Fibroblast of skin of left quadriceps (primary cell): ENCODE measurements around the gene GRIN2B.

Experiments used
- DNase-seq, 2 experiments: peaks; one replicate each; pipeline ENCODE4 v3.0.0-alpha.2; 2013; ENCODE audit warnings: low read depth in 2 of 2

The GRIN2B gene

DNA sequence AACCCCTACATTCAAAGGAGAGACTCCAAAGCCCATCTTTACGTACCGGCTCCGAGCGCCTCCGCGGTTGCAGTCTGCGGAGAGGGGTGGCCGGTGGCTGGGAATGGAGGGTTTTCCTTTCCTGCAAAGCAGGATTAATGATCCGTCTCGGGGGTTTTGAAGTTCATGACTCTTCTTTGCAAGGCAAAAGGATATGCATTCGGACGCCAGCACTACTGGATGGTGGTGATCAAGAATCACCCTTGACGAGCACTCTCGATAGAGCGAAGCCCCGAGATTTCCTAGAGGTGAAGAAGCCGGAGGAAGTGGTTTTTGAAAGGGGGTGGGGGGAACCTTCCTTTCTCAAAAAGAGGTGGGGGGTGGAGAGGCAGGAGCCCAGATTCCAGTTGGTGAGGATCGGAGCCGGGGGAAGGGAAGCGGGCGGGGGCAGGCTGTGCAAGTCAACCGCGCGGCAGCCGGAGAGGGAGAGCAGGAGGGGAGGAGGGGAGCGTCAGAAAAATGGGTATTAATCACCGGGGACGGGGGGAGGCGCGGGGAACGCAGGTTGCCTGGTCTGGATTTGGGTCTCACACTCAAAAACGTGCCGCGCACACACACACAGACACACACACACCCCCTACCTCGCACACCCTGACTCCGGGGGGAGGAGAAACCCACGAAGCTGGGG lies at the start of gene GRIN2B:
Gene GRIN2B, minus strand, starts transcription at position 307 of the 667 bp plus-strand sequence. CDS start 115,394 bp downstream, outside the sequence.
- DNase-seq, result no peak

DNA sequence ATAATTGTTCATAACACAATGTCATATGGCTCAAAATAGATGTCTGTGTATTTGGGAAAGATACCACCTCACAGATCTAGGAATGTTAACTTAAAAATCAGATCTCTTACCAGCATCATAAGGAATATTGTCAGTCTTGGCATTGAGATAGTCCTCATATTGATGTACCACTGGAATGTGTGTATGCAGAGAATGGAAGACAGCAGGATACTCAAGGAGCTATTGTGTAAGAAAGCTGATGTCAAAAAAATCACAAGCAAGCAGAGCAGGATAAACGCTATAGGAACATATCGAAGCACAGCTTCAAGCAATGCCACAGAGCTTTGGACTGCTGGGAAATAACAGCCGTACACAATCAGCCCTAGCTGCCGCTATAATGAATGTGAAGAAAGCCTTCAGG lies 45.1 kb upstream of the GRIN2B start:
- no peak for DNase-seq

DNA sequence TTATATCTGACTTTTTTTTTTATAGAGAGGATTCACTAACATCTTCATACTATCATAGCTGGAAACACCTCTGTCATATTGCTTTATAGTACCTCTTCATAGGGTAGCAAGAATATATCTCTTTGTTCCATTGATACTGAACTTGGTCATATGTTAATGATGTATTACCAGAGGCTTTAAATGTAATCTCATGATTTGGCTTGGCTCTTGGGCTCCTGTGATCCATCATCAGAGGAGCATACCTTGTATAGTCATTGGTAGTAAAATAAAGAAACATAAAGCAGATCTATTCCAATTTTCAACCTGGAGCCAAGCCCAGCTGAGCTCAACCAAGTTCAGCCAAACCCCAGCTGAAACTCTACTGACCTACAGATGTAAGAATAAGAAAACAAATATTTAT lies 43.2 kb upstream of the GRIN2B start:
- no peak for DNase-seq

DNA sequence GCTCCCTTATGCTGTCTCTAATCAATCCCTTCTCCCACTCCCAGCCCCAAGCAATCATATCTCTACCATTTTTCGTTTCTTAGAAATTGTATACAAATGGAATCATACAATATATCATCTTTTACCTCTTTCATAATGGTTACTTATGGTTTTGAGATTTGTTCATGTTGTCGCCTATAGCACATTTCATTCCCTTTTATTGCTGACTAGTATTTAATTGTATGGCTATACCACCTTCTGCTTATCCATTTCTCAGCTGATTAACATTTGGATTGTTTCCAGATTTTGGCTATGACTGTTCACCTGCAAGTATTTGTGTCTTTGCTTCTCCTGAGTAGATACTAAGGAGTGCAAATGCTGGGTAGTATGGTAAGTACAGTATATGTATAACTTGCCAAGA lies 36.7 kb upstream of the GRIN2B start:
- no peak for DNase-seq

DNA sequence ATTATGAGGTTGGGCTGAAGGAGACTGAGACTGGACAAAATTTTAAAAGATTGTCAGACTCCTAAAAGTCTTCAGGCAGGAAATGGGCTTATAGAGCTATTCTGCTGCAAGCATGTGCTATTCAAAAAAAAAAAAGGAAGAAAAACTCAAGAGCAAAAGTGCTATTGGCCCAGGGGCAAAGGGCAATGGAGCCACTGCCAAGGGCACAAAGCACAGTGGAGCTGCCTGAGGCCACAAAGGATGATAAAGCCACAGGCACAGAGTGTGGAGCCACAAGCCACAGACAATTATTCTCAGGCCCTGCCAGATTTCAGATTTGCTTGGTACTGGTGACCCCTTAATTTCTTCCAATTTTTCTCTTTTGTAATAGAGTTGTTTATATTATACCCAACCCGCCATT lies 29.6 kb upstream of the GRIN2B start:
- DNase-seq, result no peak

DNA sequence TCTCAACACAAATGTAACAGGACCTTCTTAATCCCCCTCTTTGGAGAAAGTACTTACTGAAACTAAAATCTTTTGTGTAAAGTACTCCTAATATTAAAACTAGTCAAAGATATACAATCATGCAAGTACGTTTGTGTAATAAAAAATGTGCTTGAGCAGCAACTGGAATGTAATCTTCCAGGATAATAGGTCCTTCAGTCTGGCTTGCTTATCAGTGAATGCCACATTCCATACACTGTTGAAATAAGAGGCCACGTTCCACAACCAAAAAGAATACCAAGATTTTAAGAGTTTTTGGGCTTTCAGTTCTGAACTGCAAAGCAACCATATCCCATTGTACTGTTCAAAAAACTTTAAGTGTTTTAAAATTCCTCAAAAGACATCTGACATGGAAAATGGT lies 26.2 kb upstream of the GRIN2B start:
- no peak for DNase-seq

DNA sequence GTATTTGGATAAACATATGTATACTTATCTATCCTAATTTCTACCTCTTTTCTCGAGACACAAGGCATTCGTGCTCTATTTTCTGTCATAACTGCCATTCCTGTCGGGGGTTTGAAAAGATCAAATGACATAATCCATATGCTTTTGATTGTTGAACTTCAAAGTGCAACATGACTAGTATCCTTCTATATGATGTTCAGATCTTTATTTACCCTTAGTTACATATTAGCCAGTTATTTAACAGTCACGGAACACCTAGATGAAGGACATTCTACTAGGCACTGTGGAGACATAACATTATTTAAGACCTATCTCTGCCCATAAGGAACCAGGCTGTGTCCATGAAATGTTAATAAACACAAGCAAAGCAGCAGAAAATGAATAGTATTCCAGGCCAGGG lies 11.2 kb upstream of the GRIN2B start:
- DNase-seq, result no peak

DNA sequence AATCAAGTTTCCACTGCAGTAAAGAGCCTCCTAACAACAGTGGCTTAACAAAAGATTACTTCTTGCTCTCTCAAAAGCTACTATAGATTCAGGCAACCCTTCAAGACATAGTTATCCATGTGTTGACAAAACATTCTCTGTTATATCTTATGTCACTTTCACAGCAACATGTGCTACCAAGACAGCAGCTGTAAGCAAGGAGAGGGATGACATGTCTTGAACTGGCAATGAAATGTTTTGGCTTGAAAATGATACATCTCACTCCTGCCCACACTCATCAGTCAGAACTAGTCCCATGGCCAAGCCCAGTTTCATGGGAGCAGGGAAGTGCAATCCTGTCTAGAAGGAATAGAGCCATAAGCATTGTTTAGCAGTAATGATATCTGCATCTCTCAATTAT lies 10.7 kb upstream of the GRIN2B start:
- no peak for DNase-seq

DNA sequence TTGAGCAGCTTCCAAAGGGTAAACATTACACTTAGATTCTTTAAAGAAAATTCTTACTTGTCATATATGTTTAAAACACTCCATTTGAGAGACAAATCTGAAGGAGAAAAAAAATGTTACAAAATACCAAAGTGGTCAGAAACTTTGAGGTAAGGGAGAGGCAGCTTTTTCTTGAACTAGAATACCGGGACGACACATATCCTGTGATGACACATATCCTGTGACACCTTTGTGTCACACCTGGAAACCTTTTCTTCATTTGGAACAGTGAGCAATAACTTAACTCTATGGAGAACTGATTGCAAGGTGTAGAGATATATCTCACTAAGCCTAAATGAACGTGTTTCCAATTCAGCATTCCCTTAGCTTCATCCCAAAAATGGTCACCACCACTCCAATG lies 4.6 kb upstream of the GRIN2B start:
- no peak for DNase-seq

DNA sequence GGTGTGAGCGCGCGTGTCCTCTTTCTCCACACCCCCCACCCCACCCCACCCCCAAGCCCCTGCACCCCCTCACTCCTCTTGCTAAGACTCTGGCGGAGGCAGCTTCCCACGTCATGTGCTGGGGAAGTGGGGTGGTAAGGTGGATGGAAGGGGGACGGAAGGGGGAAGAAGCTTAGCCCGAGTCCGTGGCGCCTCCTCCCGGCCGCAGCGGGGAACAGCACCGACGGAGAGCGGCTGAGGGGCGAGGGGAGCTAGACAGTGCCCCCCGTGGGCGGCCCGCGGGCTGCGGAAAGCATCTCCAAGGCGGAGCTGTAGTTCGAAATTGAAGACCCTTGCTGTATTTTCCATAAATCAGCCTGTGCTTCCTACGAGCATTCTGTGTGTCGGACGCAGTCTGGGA lies 588 bp upstream of the GRIN2B start:
- DNase-seq, result no peak

DNA sequence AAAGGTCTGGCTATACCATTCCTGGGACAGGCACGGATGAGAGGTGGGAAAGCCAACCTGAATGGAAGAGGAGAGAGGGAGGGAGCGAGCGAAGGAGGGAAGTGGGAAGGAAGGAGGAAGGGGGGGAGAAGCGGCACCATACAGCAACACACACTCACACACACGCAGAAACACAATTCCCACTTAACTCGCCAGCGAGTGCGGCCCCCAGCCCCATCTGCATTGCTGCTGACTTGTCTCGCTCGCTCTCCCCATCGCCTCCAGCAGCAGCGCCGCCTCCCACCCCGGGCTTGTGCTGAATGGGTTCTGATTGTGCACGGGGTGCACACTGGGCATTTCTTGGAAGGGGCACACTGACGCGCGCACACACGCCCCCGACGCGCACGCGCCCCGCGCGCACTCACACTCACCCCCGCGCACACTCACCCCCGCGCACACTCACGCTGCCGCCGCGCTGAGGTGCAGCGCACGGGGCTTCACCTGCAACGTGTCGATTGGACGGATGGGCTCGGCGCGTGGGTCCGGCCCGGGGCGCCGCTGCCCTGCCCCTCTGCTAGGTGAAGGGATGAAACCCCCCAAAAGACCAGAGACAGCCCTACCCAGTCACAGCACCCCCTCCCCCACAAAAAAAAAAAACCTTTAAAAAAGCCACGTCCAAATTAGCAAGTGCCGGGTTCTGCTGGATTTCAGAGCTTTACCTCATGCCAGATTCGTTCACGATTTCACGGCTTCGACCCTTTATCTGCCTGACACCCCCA lies 685 bp downstream of the GRIN2B start:
- no peak for DNase-seq

DNA sequence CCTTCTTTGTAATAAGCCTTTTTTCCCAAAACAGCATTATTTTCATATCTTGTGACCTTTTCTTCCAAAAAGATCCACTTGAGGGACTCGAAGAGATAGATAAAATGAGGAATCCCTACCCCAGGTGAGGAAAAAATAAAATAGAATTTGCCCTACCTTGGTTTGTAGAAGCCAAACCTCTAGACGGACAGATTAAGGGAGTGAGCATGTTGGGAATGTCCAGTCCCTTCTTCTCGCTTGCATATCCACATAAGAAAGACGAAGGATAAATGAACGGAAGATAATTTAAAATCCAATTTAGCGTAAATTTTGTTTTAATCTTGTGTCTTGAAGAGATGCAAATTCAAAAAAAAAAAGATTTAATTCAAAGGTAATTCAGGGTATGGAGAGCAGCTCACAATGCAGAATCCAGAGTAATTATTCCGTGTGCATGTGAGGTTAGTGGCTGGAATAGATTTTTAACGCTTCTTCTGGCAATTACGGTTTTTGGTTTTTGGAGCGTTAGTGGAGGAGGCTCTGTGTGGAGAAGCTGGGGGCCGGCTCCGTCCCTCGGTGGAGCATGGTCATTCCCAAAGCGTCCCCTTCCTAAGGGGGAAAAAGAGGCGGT lies 1.5 kb downstream of the GRIN2B start:
- DNase-seq, result no peak

DNA sequence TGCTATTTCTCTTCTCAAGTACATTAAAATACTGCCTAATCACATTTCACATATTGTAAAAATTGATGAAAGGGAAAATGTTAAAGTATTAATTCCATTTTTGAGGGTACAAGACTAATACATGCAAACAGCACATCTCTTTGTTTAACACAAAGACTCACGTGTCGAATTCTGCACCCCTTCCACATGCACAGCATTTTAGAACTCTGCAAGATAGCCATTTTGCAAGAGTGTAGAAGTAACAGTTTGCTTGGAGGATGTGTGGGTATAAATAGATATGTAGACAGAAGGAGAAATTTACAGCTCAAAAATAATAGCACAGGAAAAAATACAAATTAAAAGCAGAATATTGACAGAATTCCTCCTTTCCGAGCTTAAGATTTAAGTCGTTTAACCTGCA lies 2.5 kb downstream of the GRIN2B start:
- DNase-seq, result no peak

DNA sequence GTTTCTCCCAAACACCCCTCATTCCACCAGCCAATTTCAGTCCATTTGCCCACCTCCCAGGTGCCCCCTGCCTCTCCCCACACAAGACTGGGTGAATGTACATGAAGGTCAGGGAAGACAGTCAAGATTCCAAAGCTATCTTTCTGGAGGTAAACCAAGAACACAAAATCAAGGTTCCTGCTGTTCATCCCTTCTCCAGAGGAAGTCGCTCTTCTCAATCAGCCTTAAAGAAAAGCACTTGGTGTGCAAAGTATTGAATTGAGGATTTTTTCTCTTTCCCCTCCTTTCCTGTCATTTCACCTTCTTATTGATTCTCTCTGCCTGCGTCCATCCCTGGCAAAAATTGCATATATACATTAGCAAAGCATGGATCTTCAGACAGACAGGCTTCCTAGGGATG lies 4.5 kb downstream of the GRIN2B start:
- DNase-seq, result no peak

DNA sequence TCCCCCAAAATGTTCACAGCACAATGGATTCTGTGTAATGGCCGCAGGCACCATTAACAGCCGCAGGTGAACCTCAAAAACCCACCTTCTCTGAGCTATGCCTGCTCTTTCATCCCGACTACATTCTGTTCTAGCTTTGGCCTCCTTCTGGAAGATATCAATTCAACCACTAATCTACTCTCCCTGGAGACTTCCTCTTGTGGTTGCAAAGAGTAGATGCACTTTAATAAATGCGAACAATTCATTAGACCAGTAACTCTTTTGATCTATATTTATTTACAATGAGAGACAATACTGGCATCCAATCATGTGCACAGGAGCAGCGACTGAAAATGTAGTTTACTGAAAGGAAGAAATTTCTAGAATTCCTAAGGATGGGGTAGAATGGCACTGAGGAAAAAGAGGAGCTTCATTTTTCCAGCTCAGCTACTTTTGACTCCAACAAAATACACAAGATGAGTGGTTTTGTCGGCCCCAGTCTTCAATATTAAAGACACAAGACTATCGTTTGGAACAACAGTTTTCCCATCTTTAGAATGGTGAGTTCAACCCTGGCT lies 5.3 kb downstream of the GRIN2B start:
- DNase-seq, result no peak

DNA sequence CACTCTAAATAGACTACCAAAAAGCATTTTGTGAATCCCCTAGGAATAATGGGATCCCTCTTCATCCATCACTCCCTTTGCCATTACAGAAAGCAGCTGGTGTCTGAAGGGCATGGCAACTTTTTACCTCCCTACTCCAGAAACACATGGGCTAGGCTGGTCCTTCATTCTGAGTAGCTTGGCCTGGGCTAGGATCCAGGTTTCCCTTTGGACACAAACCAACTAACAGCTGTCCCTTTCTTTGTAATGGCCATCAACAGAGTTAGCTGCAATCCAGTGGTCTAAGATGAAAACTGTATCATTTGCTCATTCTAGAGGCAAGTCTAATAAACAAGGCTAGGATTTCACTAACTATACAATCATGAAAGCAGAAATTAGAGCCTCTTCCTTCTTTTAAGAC lies 7.4 kb downstream of the GRIN2B start:
- DNase-seq, result no peak

DNA sequence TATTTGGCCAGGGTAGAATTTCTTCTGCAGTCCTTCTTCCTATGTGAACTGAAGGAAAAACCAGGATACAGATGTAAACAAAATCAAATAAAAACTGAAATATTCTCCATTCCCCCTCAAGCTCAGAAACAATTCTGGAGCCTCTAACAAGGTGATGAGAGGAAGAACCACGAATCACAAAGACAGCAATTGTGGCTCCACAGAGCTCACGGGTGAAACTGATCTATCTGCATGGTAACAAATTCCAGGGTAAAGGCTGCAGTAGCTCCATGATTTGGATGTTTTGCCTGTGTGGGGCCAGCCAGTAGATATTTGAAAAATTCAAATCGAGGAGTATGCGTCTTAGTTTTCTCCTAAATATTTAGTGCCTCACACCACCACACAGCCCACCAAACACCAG lies 10.6 kb downstream of the GRIN2B start:
- no peak for DNase-seq

DNA sequence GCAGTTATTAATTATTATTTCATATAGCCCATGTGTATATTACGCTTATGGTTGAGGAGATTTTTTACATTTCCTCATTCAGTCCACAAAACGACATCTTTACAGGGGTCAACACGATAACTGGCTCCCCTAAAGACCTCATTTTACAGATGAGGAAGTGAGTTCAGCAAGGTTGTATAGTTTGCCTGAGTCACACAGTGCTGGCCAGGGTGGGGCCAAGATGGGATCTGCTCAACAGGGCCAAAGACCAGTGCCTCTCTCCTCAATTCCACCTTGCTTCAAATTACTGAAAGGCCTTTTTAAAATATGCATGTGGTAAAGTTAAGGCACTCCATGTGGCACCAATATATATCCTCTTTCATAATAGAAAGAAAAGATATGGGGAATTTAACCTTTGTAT lies 13.1 kb downstream of the GRIN2B start:
- DNase-seq, result no peak

DNA sequence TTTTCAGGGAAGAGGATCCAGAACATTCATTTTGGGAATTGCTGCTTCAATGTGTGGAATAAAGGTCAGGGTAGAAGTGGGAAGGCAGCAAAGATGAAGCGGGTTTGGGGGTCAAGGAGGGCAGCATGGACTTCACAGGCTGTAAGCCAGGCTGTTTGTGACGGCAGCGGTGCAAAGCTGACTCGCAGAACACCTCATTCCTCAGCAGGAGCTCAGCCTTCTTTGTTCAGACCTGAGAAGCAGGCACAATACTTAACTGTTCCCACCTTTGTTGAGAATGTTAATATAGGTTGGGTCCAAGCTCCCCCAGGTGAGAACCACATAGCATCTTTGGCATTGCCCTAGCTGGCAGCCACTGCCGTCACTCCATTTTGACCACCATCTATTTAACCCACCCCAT lies 16.7 kb downstream of the GRIN2B start:
- DNase-seq, result no peak

DNA sequence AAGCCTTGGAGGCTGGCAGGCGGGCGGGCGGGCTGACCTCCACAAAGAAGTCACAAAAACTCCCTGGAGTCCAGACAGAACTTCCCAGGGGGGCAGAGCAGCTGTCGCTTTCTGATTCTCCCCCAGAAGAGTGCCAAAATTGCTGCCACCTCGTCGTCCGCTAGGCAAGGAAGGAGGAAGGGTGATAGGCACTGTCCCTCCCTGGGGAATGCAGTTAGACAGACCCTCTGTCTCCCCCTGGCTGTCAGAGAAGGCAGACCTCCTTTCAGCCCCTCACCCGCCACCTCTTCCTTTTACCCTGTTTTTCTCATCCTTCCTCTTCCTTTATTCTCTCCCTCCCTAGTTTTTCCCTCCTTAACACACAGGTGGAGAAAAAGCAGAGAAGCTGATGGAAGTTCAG lies 18.7 kb downstream of the GRIN2B start:
- no peak for DNase-seq

DNA sequence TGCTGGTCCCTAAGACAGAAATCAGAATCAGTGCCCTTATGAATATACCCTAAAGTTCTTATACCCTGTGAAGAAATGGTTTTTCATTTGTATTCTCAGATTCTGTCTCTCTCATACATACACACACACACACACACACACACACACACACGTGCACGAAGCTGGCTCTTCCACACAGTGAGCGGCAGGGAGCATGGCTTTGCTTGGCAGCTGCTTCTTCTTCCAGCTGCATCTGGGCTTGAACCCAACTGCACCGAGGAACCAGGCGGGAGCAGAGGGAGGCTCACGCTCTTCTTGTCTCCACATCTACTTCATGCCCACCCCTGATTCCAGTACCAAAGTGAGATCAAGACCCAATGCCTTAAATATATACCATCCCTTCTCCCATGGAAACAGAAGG lies 19.4 kb downstream of the GRIN2B start:
- DNase-seq, result no peak

DNA sequence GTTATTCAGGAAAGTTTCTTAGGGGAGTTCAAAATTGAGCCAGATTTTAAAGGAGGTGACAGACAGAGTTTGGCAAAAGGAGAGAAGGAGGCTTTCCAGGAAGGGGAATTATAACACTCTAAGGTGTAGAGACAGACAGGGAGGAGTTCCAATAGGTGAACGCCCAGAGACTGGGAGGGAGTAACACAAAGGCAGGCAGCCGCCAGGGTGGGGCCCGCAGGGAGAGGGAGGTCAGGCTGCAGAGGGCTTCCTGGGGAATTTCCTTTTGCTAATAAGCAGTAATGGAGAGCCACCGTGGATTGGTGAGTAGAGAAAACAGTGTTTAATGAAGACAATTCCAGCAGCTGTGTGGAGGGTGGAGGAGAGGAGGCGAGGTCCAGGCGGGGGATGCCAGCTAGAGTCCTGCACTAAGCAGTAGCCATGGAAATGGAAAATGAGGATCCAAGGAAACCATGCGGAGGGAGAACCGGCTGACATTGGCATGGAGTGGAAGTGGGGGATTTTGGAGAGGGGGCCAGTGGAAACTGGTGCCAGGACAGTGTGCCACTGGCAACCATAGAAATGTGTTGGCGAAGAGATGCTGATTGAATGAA lies 22.2 kb downstream of the GRIN2B start:
- DNase-seq, result no peak

DNA sequence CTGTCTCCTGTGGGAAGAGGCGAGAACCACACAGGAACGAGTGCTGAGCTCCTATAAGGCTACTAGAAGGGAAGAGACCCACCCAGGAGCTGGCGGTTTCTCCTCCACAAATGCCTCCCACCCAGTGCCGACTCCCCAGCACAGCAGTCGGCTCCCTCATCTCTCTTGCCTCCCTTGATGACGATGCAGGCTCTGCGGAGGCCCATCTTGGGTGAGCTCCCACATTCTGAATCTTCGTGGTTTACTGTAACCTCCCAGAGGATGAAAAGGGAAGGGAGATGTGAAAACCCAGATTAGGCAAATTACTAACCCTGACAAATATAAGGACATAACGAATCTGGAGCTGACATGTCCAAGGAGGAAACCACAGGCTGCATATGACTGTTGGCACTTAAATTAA lies 23.8 kb downstream of the GRIN2B start:
- no peak for DNase-seq
